ENCODE results near the gene ZNF845. TPM values are rescaled to one million over a fixed set of nuclear protein-coding genes. Genes with fewer than 3 reads are reported as not detected.

Gene ZNF845
- polyA plus RNA-seq = 1.9 and 3.6 TPM in 2 replicates

GRCh38 chr19:53333463-53334449 lies at the start of gene ZNF845:
Gene ZNF845 (plus strand): TSS chr19:53333749. CDS start chr19:53341308, 7,559 bp downstream.

GRCh38 chr19:53365134-53365898 lies 31.8 kb downstream of the ZNF845 start, which contains the start of gene ZNF525:
Gene ZNF525 (plus strand): TSS chr19:53365705. CDS start chr19:53372282, 6,577 bp downstream.

GRCh38 chr19:53394974-53395839 lies 61.7 kb downstream of the ZNF845 start, which contains the start of gene ZNF765:
Gene ZNF765 (plus strand): TSS chr19:53395149. CDS start chr19:53398016, 2,867 bp downstream.

Other genes starting within 250 kb of the ZNF845 start
- 6.8 and 8.2 TPM in 2 replicates for gene ZNF160, start 230.3 kb upstream of the ZNF845 start, polyA plus RNA-seq
- 46.1 and 56.6 TPM in 2 replicates for gene ZNF415, start 200.8 kb upstream of the ZNF845 start, polyA plus RNA-seq
- 4.1 and 5.0 TPM in 2 replicates for gene ZNF347, start 174.7 kb upstream of the ZNF845 start, polyA plus RNA-seq
- 1.6 and 3.5 TPM in 2 replicates for gene ZNF665, start 140.4 kb upstream of the ZNF845 start, polyA plus RNA-seq
- 18.1 and 19.4 TPM in 2 replicates for gene ZNF677, start 78.9 kb upstream of the ZNF845 start, polyA plus RNA-seq
- gene VN1R2, start 75.5 kb upstream of the ZNF845 start, polyA plus RNA-seq = not detected in 2 replicates
- gene VN1R4, start 66.0 kb upstream of the ZNF845 start, polyA plus RNA-seq = not detected in 2 replicates
- 8.0 and 15.0 TPM in 2 replicates for gene ZNF525, start 32.0 kb downstream of the ZNF845 start, polyA plus RNA-seq
- gene ZNF765, start 61.4 kb downstream of the ZNF845 start, polyA plus RNA-seq = 3.7 and 4.8 TPM in 2 replicates
- 4.9 and 6.5 TPM in 2 replicates for gene ZNF761, start 98.2 kb downstream of the ZNF845 start, polyA plus RNA-seq
- 1.2 and 6.8 TPM in 2 replicates for gene ZNF813, start 134.0 kb downstream of the ZNF845 start, polyA plus RNA-seq
- gene ZNF331, start 204.4 kb downstream of the ZNF845 start, polyA plus RNA-seq = 10.6 and 14.7 TPM in 2 replicates

Measured in Purkinje cell (primary cell).